Omental fat pad (tissue), 4 donors: ENCODE measurements around the gene STN1. TPM values are rescaled to one million over a fixed set of nuclear protein-coding genes. Genes with fewer than 3 reads are reported as not detected.
A peak's percentile ranks its signal among the peaks of the same experiment; 100 is the strongest.

Experiments used
- ATAC-seq: fragments of 150-250 bp; one replicate; pipeline ENCODE4 v1.9.1; 2016; ENCODE audit warnings: mild to moderate bottlenecking, moderate library complexity; ENCODE audit not compliant: low FRiP score
- DNase-seq: peaks from one replicate; pipeline ENCODE4 v3.0.0-alpha.2; 2019; ENCODE audit warnings: low spot score
- CTCF ChIP-seq, 3 donors: fragments of 450-650 bp; IDR thresholded peaks; one replicate each; pipeline ENCODE4 v1.5.1; 2016 to 2017; ENCODE audit warnings: antibody characterized with exemption in 3 of 3, mild to moderate bottlenecking in 3 of 3, moderate library complexity in 2 of 3
- total RNA-seq, 4 donors: library from RNA; depleted of rRNA; stranded (reverse); fragments of >200 nt; gene quantifications; one replicate each; pipeline ENCODE4 v1.1.0, GENCODE V29; 2016

Gene STN1
- total RNA-seq, 4 donors from 2014 or later = 15.4 to 44.7 (median 21.1) TPM

GRCh38 chr10:103890688-103891087 lies 27.3 kb downstream of the STN1 start:
- TF ChIP-seq CTCF (IDR thresholded peaks at IDR 0.05) = no peak
- no peak for DNase-seq

GRCh38 chr10:103890194-103890658 lies 27.8 kb downstream of the STN1 start:
- DNase-seq (no peak), ATAC-seq (no peak)
- TF ChIP-seq CTCF (IDR thresholded peaks at IDR 0.05) = no peak

More at GRCh38 chr10:103890688-103891087, 27.3 kb downstream of the STN1 start:
- no peak for ATAC-seq

- ATAC-seq (no peak), DNase-seq (no peak)
- TF ChIP-seq CTCF (IDR thresholded peaks at IDR 0.05) = no peak
Observed at GRCh38 chr10:103889121-103889720, 28.8 kb downstream of the STN1 start.

GRCh38 chr10:103888113-103888841 lies 29.7 kb downstream of the STN1 start:
- peak; percentile 82 for DNase-seq
- peak; percentile 79 for ATAC-seq

GRCh38 chr10:103885617-103886016 lies 32.4 kb downstream of the STN1 start:
- ATAC-seq (no peak), DNase-seq (no peak)
- TF ChIP-seq CTCF (IDR thresholded peaks at IDR 0.05) = no peak

More at GRCh38 chr10:103888113-103888841, 29.7 kb downstream of the STN1 start:
- TF ChIP-seq CTCF (IDR thresholded peaks at IDR 0.05) = peak in 1 of 3 donors; percentile 71

- ATAC-seq (peak; percentile 42), DNase-seq (no peak)
- TF ChIP-seq CTCF (IDR thresholded peaks at IDR 0.05) = peak in 2 of 3 donors; percentile 2 to 4
Observed at GRCh38 chr10:103884681-103885139, 33.3 kb downstream of the STN1 start.
